Lower leg skin (tissue), 4 donors: ENCODE data around the gene CD7. TPM values are rescaled to one million over a fixed set of nuclear protein-coding genes. Genes with fewer than 3 reads are reported as not detected.

ENCODE experiments used
- DNase-seq, 2 donors: peaks; one replicate each; pipeline ENCODE4 v3.0.0-alpha.2; 2019; ENCODE audit warnings: low spot score in 2 of 2
- H3K4me3 ChIP-seq: fragments of 200-600 bp; sonication (generic); 2 replicates; pipeline ENCODE4 v1.5.1; 2017; ENCODE audit warnings: mild to moderate bottlenecking, low read depth; ENCODE audit not compliant: poor library complexity, severe bottlenecking
- POLR2A ChIP-seq, 2 donors: fragments of 450-650 bp; IDR thresholded peaks; one replicate each; pipeline ENCODE4 v1.6.1; 2016 to 2017; ENCODE audit warnings: antibody characterized with exemption in 2 of 2, mild to moderate bottlenecking in 1 of 2, moderate library complexity in 1 of 2
- WGBS, 2 donors: methylation state at CpG; one replicate each; pipeline ENCODE4 v1.1.5; 2018; 5-methylcytosine and 5-hydroxymethylcytosine counted together
- intact Hi-C: fragments of 100-400 bp; cut with DNase I; formaldehyde crosslinking; loops from one replicate; pipeline ENCODE4 v1.15.0; 2023; ENCODE audit warnings: low total_unique reads
- total RNA-seq, 4 donors: library from RNA; depleted of rRNA; stranded (reverse); fragments of >200 nt; gene quantifications; one replicate each; pipeline ENCODE4 v1.1.0, GENCODE V29; 2016
- TF ChIP-seq, protein P1 (sequence below), 3 donors: fragments of 450-650 bp; IDR thresholded peaks; one replicate each; pipeline ENCODE4 v1.5.1; 2016; ENCODE audit warnings: antibody characterized with exemption in 3 of 3, mild to moderate bottlenecking in 3 of 3, moderate library complexity in 2 of 3

Gene CD7
- total RNA-seq, 4 donors from 2014 or later, result 0.45 to 0.99 TPM; not detected in 2

DNA sequence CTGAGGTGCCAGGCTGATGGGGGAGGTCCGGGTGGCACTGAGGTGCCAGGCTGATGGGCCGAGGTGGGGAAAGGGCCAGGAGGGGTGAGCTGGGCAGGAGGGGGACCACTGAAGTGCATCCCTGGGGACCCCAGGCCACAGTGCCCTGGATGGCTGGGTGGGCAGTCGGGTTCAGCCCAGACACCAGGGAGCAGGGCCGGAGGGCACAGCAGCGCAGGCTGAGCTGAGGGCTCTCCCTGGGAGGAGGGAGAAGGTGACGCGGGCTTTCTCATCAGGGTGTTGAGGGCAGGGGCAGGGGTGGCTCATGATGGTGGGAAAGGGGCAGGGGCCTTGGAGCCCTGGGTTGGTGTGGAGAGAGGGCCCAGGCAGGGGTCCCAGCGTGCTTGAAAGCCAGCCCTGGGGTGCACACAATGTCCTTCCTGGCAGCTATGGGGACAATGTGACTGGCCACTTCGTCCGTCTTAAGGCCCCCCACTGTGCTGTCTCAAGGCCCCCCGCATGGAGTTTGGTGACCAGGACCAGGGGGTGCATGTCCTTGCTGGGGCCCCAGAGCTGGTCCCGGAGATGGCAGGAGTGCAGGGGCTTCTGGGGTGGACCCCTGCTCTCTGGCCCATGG is 16.0 kb downstream of the CD7 start:
- intact Hi-C loops, result no loop called here
- no peak for DNase-seq
- 78 to 85% methylated on average over 11 to 12 of the region's 12 CpGs for WGBS, 2 donors
- TF ChIP-seq, protein P1, sequence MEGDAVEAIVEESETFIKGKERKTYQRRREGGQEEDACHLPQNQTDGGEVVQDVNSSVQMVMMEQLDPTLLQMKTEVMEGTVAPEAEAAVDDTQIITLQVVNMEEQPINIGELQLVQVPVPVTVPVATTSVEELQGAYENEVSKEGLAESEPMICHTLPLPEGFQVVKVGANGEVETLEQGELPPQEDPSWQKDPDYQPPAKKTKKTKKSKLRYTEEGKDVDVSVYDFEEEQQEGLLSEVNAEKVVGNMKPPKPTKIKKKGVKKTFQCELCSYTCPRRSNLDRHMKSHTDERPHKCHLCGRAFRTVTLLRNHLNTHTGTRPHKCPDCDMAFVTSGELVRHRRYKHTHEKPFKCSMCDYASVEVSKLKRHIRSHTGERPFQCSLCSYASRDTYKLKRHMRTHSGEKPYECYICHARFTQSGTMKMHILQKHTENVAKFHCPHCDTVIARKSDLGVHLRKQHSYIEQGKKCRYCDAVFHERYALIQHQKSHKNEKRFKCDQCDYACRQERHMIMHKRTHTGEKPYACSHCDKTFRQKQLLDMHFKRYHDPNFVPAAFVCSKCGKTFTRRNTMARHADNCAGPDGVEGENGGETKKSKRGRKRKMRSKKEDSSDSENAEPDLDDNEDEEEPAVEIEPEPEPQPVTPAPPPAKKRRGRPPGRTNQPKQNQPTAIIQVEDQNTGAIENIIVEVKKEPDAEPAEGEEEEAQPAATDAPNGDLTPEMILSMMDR (IDR thresholded peaks at IDR 0.05), result no peak
- TF ChIP-seq POLR2A (IDR thresholded peaks at IDR 0.05), result no peak
- H3K4me3 ChIP-seq, result no peak overlapping the region

DNA sequence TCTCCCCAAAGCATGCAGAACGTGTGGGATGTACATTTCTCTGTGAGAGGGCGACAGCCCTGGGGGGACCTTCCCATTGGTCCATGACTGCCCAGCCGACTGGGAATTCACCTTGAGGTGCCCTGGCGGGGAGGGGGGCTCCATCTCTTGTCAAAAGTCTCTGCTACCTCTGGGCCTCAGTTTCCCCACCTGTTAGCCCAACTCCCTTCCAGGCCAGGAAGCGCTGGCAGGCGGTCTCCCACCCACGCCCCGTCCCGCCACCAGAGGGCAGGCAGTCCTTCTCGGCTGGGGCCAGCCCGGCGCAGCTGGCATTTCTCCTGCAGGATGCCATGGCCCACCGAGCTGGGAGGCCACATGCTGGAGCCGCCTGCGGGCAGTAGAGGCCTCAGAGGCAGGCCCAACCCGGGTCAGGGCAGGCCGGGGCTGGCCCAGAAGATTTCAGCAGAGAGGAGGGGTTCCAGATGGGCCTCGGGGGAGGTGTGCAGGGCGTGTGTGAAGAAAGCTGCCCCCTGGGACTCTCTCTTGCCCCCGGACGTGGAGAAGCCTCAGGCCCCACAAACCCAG is 16.6 kb downstream of the CD7 start:
- no peak overlapping the region for H3K4me3 ChIP-seq
- DNase-seq, result peak in 1 of 2 donors; percentile 94
- WGBS, 2 donors, result 35 to 36% methylated on average over 11 to 21 of the region's 21 CpGs
- TF ChIP-seq, protein P1 (IDR thresholded peaks at IDR 0.05), result no peak
- no peak for TF ChIP-seq POLR2A (IDR thresholded peaks at IDR 0.05)
- intact Hi-C loops, result no loop called here

DNA sequence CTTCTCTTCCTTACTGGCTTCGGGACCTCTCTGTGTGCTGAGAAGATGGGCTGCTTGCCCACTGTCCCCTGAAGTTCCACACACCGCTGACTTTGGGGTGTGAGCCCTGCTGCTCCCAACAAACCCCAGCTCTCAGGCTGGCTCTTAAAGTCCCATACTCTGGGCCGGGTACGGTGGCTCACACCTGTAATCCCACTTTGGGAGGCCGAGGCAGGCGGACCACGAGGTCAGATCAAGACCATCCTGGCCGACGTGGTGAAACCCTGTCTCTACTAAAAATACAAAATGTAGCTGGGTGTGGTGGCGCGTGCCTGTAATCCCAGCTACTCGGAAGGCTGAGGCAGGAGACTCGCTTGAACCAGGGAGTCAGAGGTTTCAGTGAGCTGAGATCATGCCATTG is 17.2 kb downstream of the CD7 start:
- no peak for DNase-seq
- H3K4me3 ChIP-seq, result no peak overlapping the region
- 93 to 94% methylated on average over 13 of the region's 13 CpGs for WGBS, 2 donors
- TF ChIP-seq, protein P1 (IDR thresholded peaks at IDR 0.05), result no peak
- no peak for TF ChIP-seq POLR2A (IDR thresholded peaks at IDR 0.05)
- intact Hi-C loops, result no loop called here

DNA sequence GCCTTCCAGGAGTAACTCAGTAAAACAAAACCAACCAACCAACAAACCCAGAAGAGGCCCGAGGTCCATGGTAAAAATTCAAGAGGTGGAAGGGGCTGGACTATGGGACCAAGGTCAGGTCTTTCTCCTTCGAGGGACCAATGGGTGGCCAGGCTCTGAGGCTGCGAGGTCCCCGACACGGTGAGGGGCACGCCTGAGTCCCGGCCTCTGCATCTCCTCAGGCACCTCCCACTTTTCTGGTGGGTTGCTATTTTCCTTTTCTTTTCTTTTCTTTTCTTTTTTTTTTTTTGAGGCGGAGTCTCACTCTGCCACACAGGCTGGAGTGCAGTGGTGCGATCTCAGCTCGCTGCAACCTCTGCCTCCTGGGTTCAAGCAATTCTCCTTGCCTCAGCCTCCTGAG is 18.0 kb downstream of the CD7 start:
- H3K4me3 ChIP-seq, result no peak overlapping the region
- no peak for DNase-seq
- intact Hi-C loops, result no loop called here
- WGBS, 2 donors, result 83 to 90% methylated on average over 10 of the region's 10 CpGs
- TF ChIP-seq POLR2A (IDR thresholded peaks at IDR 0.05), result no peak
- TF ChIP-seq, protein P1 (IDR thresholded peaks at IDR 0.05), result no peak

DNA sequence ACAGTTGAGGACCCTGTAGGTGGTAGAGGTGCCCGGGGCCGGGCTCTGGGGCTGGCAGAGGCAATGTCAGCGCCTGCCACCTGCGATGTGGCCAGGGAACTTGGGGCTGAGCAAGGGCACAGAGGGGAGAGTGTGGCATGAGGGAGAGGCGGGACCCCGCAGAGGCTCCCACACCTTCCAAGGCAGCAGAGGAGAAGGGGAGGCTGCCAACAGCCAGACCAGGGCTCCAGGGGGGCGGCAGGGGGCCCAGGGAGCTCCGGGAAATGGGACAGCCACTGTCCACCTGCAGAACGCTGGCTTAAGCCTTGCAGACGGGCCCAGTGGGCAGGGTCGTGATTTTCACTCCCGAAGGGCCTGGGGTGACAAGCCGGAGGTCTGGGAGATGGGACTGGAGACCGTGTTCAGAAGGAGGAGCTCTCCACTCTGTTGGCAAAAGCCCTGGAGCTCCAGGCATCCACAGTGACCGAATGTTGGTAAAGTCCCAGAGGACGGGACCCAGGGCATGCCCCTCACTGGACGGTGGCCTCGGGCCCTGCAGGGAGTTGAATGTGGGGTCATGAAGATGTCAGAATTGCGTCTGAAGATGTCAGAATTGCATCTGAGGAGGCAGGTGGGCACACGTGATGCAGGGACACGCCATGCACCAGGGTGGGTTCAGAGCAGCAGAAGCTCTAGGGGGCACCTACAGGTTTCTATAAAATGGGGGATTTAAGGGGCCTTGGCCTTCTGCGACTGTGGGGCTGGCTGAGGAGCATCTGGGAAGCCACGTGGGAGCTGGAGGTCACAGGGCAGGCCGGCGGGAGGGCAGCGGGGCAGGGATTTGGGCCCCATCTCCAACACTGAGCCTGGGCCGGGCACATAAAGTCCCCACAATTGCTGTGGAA is 18.6 kb downstream of the CD7 start:
- no peak for TF ChIP-seq POLR2A (IDR thresholded peaks at IDR 0.05)
- TF ChIP-seq, protein P1 (IDR thresholded peaks at IDR 0.05), result no peak
- intact Hi-C loops, result no loop called here
- no peak for DNase-seq
- WGBS, 2 donors, result 70 to 73% methylated on average over 23 to 25 of the region's 27 CpGs
- no peak overlapping the region for H3K4me3 ChIP-seq
